K562 (cell line): ENCODE results near the gene SERGEF. TPM values are rescaled to one million over a fixed set of nuclear protein-coding genes. Genes with fewer than 3 reads are reported as not detected.

ENCODE experiments used
- CREB3 ChIP-seq: fragments of 450-650 bp; conservative IDR thresholded peaks from 2 replicates; pipeline ENCODE4 v1.6.1; 2016; ENCODE audit warnings: missing genetic modification characterization, low read depth, mild to moderate bottlenecking, missing compliant biosample characterization, moderate library complexity
- KLF13 ChIP-seq: fragments of 450-650 bp; IDR thresholded peaks from 2 replicates; pipeline ENCODE4 v1.6.1; 2016; ENCODE audit warnings: missing genetic modification characterization, low read depth, mild to moderate bottlenecking, missing compliant biosample characterization, moderate library complexity, borderline replicate concordance
- NRF1 ChIP-seq, 2 experiments: fragments of 450-650 bp; IDR thresholded peaks in 1 of 2; conservative IDR thresholded peaks in 1 of 2; 2 replicates each; pipeline ENCODE4 v1.6.1; 2014; ENCODE audit warnings: mild to moderate bottlenecking in 2 of 2
- RFX1 ChIP-seq: fragments of 450-650 bp; IDR thresholded peaks from 2 replicates; pipeline ENCODE4 v1.6.1; 2016; ENCODE audit warnings: mild to moderate bottlenecking, moderate library complexity
- RNF219 ChIP-seq: fragments of 250-450 bp; sonication (Bioruptor Pico); IDR thresholded peaks from 2 replicates; pipeline ENCODE4 v1.5.0; 2022; ENCODE audit warnings: mild to moderate bottlenecking
- SMARCA5 ChIP-seq: fragments of 450-650 bp; IDR thresholded peaks from 2 replicates; pipeline ENCODE4 v1.6.1; 2016
- ZFP36 ChIP-seq: fragments of 150-350 bp; IDR thresholded peaks from 2 replicates; pipeline ENCODE4 v1.6.1; 2018; ENCODE audit warnings: low read length, low read depth; ENCODE audit not compliant: partially characterized antibody
- ZNF398 ChIP-seq: fragments of 250-450 bp; sonication (Bioruptor Pico); IDR thresholded peaks from 2 replicates; pipeline ENCODE4 v1.8.0; 2021; ENCODE audit warnings: moderate library complexity, mild to moderate bottlenecking, inconsistent platforms
- polyA plus RNA-seq, 8 experiments: library from polyadenylated mRNA; depleted of rRNA in 4 of 8; stranded (reverse) in 5 of 8; unstranded in 3 of 8; fragments of >200 nt; fragmentation: Nextera tagmentation in 2 of 8; fragmentation: Illumina TruSeq in 1 of 8; extraction: Ambion mirVana in 2 of 8; extraction: Trizol in 1 of 8; gene quantifications; 2 replicates each; pipeline versions ENCODE4 v1.2.1 to v1.2.3, GENCODE V29; 2011 to 2014; ENCODE audit warnings: inconsistent platforms in 1 of 8, missing spikeins in 1 of 8
- total RNA-seq, 7 experiments: library from RNA; depleted of rRNA in 6 of 7; stranded (reverse); fragments of >200 nt in 6 of 7; fragmentation: Illumina TruSeq in 2 of 7; extraction: Trizol in 2 of 7; gene quantifications; 2 replicates each; pipeline versions ENCODE4 v1.2.1 to v1.2.3, GENCODE V29; 2011 to 2021; ENCODE audit warnings: low replicate concordance in 1 of 7

Gene SERGEF
- total and polyA plus RNA-seq, 9 of the 15 experiments (the other 6 are each of a cell fraction or from before 2014, with no cell fraction given): 10.2 to 28.0 (median 19.9) TPM

GRCh38 chr11:18036456-18036855 lies 23.6 kb upstream of the SERGEF start (continued):
- TF ChIP-seq RNF219 (CRISPR knock-in tag): no peak
- no peak for TF ChIP-seq RFX1
- TF ChIP-seq CREB3 (tag): no peak
- TF ChIP-seq SMARCA5: no peak
- TF ChIP-seq ZFP36: no peak
- TF ChIP-seq ZNF398 (CRISPR knock-in tag): no peak
- TF ChIP-seq NRF1 (conservative IDR thresholded peaks at IDR 0.05 in 1 of 2, IDR thresholded peaks at IDR 0.05 in 1 of 2): no peak
- no peak for TF ChIP-seq KLF13 (tag)
